Measurements from ENCODE around the gene TMEM269.
A peak's percentile ranks its signal among the peaks of the same experiment; 100 is the strongest.

TMEM269 gene

DNA sequence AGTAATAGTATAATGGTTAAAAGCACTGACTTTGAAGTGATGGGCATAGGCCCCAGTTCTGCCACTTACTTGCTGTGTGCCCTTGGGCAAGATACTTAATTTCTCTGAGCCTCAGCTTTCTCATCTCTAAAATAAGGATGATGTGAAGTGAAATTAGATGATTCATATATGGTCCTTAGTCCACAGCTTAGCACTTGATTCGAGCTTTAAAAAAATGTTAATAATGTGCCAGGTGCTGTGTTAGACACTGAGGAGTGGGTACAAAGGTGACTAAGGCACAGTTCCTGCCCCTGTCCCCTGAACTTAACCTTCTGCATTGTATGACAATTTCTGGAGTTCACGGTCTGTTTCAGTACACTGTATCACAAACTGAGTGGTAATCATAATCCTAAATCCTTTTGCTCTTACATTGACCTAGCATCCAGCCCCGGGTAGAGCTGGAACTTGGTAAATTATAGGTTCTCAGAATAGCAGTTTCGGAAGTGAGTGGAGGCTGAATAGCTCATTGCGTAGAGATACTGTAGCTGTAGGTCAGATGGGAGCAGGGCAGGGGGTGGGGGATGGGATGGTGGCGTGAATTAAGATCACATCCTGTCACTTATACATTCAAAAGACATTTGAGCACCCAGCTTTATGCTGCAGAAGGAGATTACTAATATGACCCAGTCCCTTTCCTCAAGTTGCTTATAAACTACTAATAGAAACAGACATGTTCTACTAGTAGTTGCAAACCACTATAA is 63.1 kb downstream of the TMEM269 start:
- H3K4me1 Mint-ChIP-seq, result peaks cover 26% of the 10 kb centered on the region
- no peak for ATAC-seq (ENCODE audit: low read depth)

DNA sequence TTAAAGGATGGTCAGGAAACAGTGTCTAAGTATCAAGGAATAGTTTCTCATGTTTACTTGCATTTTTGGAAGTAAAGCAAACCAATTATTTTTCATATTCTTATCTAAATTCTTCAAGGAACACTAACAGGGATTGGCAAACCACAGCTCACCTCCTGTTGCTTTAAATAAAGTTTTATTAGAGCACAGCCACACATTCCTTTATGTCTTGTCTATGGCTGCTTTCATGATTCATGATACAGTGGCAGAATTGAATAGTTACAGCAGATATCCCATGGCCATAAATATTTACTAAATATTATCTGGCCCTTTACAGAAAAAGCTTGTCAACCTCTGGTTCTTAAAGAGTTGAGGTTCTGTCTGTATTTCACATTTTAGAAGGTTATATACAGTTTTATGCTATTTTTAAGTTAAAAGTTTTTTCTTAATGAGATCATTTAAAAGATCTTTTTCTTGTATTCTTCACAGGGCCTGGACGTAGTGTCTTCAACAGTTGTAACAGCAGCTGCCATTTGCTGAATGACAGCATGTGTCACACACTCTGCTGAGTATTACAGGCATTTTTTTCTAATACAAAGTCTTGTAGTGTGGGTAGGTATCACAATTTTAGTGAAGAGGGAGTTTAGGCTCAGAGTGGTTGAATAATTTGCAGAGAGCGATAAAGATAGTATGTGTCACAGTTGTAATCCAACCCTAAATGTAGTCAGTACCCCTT is 64.2 kb downstream of the TMEM269 start:
- Mint-ChIP-seq H3K27ac (no peak overlapping the region), H3K27me3 (no peaks in the 10 kb centered on the region), H3K4me1 (peaks cover 26% of the 10 kb centered on the region), H3K9me3 (peaks cover 3% of the 10 kb centered on the region), H3K4me3 (no peak overlapping the region), H3K36me3 (peaks cover 11% of the 10 kb centered on the region)
- ATAC-seq (ENCODE audit: low read depth) (no peak), DNase-seq (ENCODE audit: low spot score in 2 of 2) (no peak)

More for the DNA sequence above, 63.1 kb downstream of the TMEM269 start:
- H3K27me3 Mint-ChIP-seq, result no peaks in the 10 kb centered on the region
- no peak overlapping the region for H3K27ac Mint-ChIP-seq
- DNase-seq (ENCODE audit: low spot score in 2 of 2), result no peak
- H3K4me3 Mint-ChIP-seq, result peak overlapping the region; percentile 87
- H3K9me3 Mint-ChIP-seq, result peaks cover 3% of the 10 kb centered on the region
- H3K36me3 Mint-ChIP-seq, result peaks cover 13% of the 10 kb centered on the region

DNA sequence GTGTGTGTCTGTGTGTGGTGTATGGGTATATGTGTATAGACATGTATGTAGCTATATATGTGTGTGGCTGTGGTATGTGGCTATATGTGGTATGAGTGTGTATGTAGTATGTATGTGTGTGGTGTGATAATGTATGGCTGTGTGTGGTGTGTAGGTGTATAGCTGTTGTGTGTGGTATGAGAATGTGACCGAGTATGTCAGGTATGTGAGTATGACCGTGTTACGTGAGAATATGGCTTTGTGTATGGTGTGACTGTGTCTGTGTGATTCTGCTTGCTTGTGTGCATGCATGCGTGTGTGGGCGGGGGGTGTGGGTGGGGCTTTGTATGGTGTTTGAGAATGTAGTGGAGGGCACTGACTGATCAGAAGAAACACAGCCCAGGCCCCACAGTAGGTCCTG is 65.2 kb downstream of the TMEM269 start:
- H3K27ac Mint-ChIP-seq, result no peak overlapping the region
- H3K9me3 Mint-ChIP-seq, result peaks cover 3% of the 10 kb centered on the region
- H3K4me1 Mint-ChIP-seq, result peaks cover 26% of the 10 kb centered on the region
- H3K4me3 Mint-ChIP-seq, result no peak overlapping the region
- no peak for DNase-seq (ENCODE audit: low spot score in 2 of 2)
- H3K27me3 Mint-ChIP-seq, result no peaks in the 10 kb centered on the region
- no peak for ATAC-seq (ENCODE audit: low read depth)
- peaks cover 11% of the 10 kb centered on the region for H3K36me3 Mint-ChIP-seq
